ENCODE data around the gene ALG14. TPM values are rescaled to one million over a fixed set of nuclear protein-coding genes. Genes with fewer than 3 reads are reported as not detected.
"Not testable (repeated sequence)": the region's sequence is repeated elsewhere in the genome, so short reads cannot be mapped to it uniquely, and the experiment has no call there.

Gene ALG14
- total and polyA plus RNA-seq, 4 donors, result 1.0 to 16.6 (median 1.9) TPM

- peaks cover 0 to 6% (median under 1%) of the 10 kb centered on the region in 4 donors for H3K36me3 ChIP-seq (ENCODE audit: control insufficient read depth in 4 of 4, insufficient read depth in 3 of 4, low read depth in 1 of 4, low read length in 3 of 4)
- no peak overlapping the region for H3K27ac ChIP-seq (ENCODE audit: low read depth in 1 of 2, low read length in 2 of 2)
- H3K9me3 ChIP-seq (ENCODE audit: control insufficient read depth in 4 of 4, low read length in 3 of 4), result no peaks in the 10 kb centered on the region
- no peak for DNase-seq (ENCODE audit: low spot score)
- H3K4me3 ChIP-seq (ENCODE audit: low read depth in 1 of 3, low read length in 3 of 3), result no peak overlapping the region
- WGBS, result 89% methylated on average over 4 of the region's 4 CpGs
- TF ChIP-seq JUND (IDR thresholded peaks at IDR 0.05) (no peak), TAF1 (conservative IDR thresholded peaks at IDR 0.05) (no peak), ATF3 (IDR thresholded peaks at IDR 0.05) (no peak), MAX (IDR thresholded peaks at IDR 0.05) (no peak), FOXA1 (IDR thresholded peaks at IDR 0.05) (no peak), CTCF (IDR thresholded peaks at IDR 0.05; ENCODE audit: low read depth, low read length, missing input control) (no peak), HNF4G (IDR thresholded peaks at IDR 0.05) (no peak), HNF4A (conservative IDR thresholded peaks at IDR 0.05) (no peak), FOXA2 (IDR thresholded peaks at IDR 0.05) (no peak)
- H3K4me1 ChIP-seq (ENCODE audit: control insufficient read depth in 4 of 4, insufficient read depth in 4 of 4, low read length in 3 of 4), result no peaks in the 10 kb centered on the region
- no peaks in the 10 kb centered on the region for H3K27me3 ChIP-seq (ENCODE audit: control insufficient read depth in 4 of 4, insufficient read depth in 4 of 4, low read length in 3 of 4)
- no peak overlapping the region for H3K9ac ChIP-seq (ENCODE audit: low read depth in 1 of 2, low read length in 2 of 2)
Observed at GRCh38 chr1:95021119-95021518, 51.6 kb downstream of the ALG14 start.

- not testable (repeated sequence) for H3K9me3 ChIP-seq (ENCODE audit: control insufficient read depth in 4 of 4, low read length in 3 of 4); DNase-seq (ENCODE audit: low spot score); H3K27ac ChIP-seq (ENCODE audit: low read depth in 1 of 2, low read length in 2 of 2); H3K36me3 ChIP-seq (ENCODE audit: control insufficient read depth in 4 of 4, insufficient read depth in 3 of 4, low read depth in 1 of 4, low read length in 3 of 4); H3K4me3 ChIP-seq (ENCODE audit: low read depth in 1 of 3, low read length in 3 of 3); H3K9ac ChIP-seq (ENCODE audit: low read depth in 1 of 2, low read length in 2 of 2); H3K27me3 ChIP-seq (ENCODE audit: control insufficient read depth in 4 of 4, insufficient read depth in 4 of 4, low read length in 3 of 4); H3K4me1 ChIP-seq (ENCODE audit: control insufficient read depth in 4 of 4, insufficient read depth in 4 of 4, low read length in 3 of 4)
- 97% methylated on average over 6 of the region's 6 CpGs for WGBS
Observed at GRCh38 chr1:95019466-95019865, 53.3 kb downstream of the ALG14 start.

- no peak for DNase-seq (ENCODE audit: low spot score)
- TF ChIP-seq YY1 (IDR thresholded peaks at IDR 0.05) (no peak), FOXA1 (IDR thresholded peaks at IDR 0.05) (no peak), NR2F2 (IDR thresholded peaks at IDR 0.05) (no peak), RAD21 (IDR thresholded peaks at IDR 0.05) (no peak), HNF4G (IDR thresholded peaks at IDR 0.05) (no peak), FOXA2 (IDR thresholded peaks at IDR 0.05) (no peak), HNF4A (conservative IDR thresholded peaks at IDR 0.05) (no peak), GABPA (IDR thresholded peaks at IDR 0.05 in 1 of 2, conservative IDR thresholded peaks at IDR 0.05 in 1 of 2) (no peak), RXRA (IDR thresholded peaks at IDR 0.05) (no peak), TAF1 (conservative IDR thresholded peaks at IDR 0.05) (no peak), ZBTB33 (IDR thresholded peaks at IDR 0.05) (no peak), ATF3 (IDR thresholded peaks at IDR 0.05) (no peak), SP1 (IDR thresholded peaks at IDR 0.05) (no peak)
- Histone ChIP-seq H3K4me1 (ENCODE audit: control insufficient read depth in 4 of 4, insufficient read depth in 4 of 4, low read length in 3 of 4) (peaks cover 3 to 6% (median 4%) of the 10 kb centered on the region in 4 donors), H3K27ac (ENCODE audit: low read depth in 1 of 2, low read length in 2 of 2) (no peak overlapping the region), H3K36me3 (ENCODE audit: control insufficient read depth in 4 of 4, insufficient read depth in 3 of 4, low read depth in 1 of 4, low read length in 3 of 4) (no peaks in the 10 kb centered on the region), H3K9ac (ENCODE audit: low read depth in 1 of 2, low read length in 2 of 2) (no peak overlapping the region), H3K4me3 (ENCODE audit: low read depth in 1 of 3, low read length in 3 of 3) (no peak overlapping the region), H3K9me3 (ENCODE audit: control insufficient read depth in 4 of 4, low read length in 3 of 4) (no peaks in the 10 kb centered on the region), H3K27me3 (ENCODE audit: control insufficient read depth in 4 of 4, insufficient read depth in 4 of 4, low read length in 3 of 4) (no peaks in the 10 kb centered on the region)
- WGBS, result 81% methylated on average over 1 of the region's 1 CpG
Observed at GRCh38 chr1:95018602-95019369, 54.0 kb downstream of the ALG14 start.
